Measurements from ENCODE around the gene VAC14. TPM values are rescaled to one million over a fixed set of nuclear protein-coding genes. Genes with fewer than 3 reads are reported as not detected.

The VAC14 gene
- total RNA-seq, 1 donor from 2014 or later = 52.2 TPM

DNA sequence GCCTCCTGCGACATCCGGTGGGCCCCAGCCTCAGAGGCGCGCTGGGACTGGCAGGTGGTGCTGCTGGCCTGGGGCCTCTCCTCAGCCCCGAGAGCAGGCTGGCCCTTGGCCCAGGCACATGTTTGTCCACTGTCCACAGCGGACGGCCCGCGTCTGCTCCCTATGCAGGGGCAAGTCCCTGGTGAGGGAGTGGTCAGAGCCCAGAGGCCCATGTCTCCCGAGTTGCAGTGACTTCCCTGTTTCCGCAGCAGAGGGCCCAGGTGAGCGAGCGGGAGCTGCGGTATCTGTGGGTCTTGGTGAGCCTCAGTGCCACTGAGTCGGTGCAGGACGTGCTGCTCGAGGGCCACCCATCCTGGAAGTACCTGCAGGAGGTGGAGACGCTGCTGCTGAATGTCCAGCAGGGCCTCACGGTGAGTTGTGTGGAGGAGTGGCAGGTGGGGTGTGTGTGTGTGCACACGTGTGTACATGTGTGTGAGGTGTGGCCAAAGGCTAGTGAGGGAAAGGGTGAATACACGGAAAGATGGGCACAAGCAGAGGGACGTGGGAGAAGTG is 144.2 kb downstream of the VAC14 start:
- DNase-seq (no peak), ATAC-seq (peak; percentile 10)
- Histone ChIP-seq H3K4me1 (peaks cover 7% of the 10 kb centered on the region), H3K27ac (no peak overlapping the region), H3K36me3 (no peaks in the 10 kb centered on the region), H3K9me3 (no peaks in the 10 kb centered on the region), H3K4me3 (no peak overlapping the region), H3K27me3 (no peaks in the 10 kb centered on the region)
- intact Hi-C loops (cut with DNase I) = loop anchor here (10.0 kb wide), 1 partner anchor 122 kb away; no protein-coding TSS in a partner anchor
- TF ChIP-seq, protein P1, sequence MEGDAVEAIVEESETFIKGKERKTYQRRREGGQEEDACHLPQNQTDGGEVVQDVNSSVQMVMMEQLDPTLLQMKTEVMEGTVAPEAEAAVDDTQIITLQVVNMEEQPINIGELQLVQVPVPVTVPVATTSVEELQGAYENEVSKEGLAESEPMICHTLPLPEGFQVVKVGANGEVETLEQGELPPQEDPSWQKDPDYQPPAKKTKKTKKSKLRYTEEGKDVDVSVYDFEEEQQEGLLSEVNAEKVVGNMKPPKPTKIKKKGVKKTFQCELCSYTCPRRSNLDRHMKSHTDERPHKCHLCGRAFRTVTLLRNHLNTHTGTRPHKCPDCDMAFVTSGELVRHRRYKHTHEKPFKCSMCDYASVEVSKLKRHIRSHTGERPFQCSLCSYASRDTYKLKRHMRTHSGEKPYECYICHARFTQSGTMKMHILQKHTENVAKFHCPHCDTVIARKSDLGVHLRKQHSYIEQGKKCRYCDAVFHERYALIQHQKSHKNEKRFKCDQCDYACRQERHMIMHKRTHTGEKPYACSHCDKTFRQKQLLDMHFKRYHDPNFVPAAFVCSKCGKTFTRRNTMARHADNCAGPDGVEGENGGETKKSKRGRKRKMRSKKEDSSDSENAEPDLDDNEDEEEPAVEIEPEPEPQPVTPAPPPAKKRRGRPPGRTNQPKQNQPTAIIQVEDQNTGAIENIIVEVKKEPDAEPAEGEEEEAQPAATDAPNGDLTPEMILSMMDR (IDR thresholded peaks at IDR 0.05) = peak; percentile 9

DNA sequence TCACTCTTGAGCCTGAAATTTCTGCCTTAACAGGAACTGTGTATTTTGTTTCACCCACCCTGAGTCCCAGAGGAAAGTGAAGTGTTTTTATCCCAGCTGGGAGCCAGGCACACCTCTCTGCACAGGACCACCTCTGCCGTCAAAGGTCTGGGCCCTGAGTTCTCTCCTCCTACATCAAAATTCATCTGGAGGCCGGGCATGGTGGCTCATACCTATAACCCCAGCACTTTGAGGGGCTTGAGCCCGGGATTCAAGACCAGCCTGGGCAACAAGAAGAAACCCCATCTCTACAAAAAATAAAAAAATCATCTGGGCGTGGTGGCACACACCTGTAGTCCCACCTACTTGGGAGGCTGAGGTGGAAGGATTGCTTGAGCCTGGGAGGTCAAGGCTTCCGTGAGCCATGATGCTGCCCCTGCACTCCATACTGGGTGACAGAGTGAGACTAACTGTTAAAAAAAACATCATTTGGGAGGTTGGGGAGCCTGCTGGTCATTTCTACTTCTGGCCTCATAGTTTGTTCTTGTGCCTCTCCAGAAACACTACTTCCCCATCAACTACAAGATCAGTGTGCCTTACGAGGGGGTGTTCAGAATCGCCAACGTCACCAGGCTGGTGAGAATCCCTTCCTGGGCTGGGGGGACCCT is 144.8 kb downstream of the VAC14 start:
- H3K36me3 ChIP-seq = no peaks in the 10 kb centered on the region
- no peak overlapping the region for H3K27ac ChIP-seq
- no peak for ATAC-seq
- intact Hi-C loops (cut with DNase I) = loop anchor here (10.0 kb wide), 1 partner anchor 121 kb away; no protein-coding TSS in a partner anchor
- peak; percentile 44 for DNase-seq
- peaks cover 7% of the 10 kb centered on the region for H3K4me1 ChIP-seq
- H3K27me3 ChIP-seq = no peaks in the 10 kb centered on the region
- no peak overlapping the region for H3K4me3 ChIP-seq
- TF ChIP-seq, protein P1 (IDR thresholded peaks at IDR 0.05) = no peak
- no peaks in the 10 kb centered on the region for H3K9me3 ChIP-seq

DNA sequence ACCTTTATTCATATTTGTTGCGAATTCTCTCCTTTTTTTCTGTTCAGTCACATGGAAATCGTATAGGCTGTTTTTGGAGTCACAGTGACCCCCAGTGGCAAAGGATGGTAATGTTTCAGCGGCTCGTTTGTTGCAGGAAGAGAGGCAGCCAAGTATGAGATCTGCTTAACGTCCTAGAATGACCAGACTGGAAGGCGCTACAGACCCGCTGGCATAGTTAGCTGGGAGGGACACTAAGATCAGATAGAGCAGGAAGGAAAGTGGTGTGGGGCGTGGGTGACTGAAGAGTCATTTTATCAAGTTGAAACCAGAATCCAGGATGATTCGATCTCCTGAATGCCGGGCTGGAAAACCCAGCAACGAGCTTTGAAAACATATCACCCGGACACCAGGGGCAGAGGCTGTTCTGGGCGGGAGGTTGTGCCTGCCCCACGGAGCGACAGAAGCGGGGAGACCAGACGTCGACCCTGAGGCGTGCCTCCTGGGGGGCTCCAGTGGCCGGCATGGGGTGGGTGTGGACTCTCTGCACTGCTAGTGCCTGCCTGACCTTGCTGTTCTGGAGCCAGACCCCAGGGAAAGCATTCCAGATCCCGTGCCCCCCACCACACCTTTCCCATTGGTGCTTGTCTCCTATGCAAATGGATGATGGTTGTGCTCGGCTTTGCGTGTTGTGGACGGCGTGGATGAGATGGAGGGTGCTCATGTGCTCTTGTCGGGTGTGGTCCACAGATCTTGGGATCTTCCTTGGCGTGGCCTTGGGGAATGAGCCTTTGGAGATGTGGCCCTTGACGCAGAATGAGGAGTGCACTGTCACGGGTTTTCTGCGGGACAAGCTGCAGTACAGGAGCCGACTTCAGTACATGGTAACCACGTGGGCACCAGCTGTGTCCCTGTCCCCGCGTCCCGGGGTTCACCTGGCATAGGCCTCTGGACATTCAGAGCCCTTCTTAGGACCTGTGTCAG is 146.9 kb downstream of the VAC14 start:
- peak; percentile 67 for DNase-seq
- H3K27ac ChIP-seq = peak overlapping the region; percentile 51
- H3K27me3 ChIP-seq = no peaks in the 10 kb centered on the region
- no peaks in the 10 kb centered on the region for H3K36me3 ChIP-seq
- peaks cover 7% of the 10 kb centered on the region for H3K4me1 ChIP-seq
- intact Hi-C loops (cut with DNase I) = loop anchor here (10.0 kb wide), 1 partner anchor 119 kb away; no protein-coding TSS in a partner anchor
- H3K4me3 ChIP-seq = peak overlapping the region; percentile 27
- no peaks in the 10 kb centered on the region for H3K9me3 ChIP-seq
- TF ChIP-seq, protein P1 (IDR thresholded peaks at IDR 0.05) = peak; percentile 90
- peak; percentile 92 for ATAC-seq

DNA sequence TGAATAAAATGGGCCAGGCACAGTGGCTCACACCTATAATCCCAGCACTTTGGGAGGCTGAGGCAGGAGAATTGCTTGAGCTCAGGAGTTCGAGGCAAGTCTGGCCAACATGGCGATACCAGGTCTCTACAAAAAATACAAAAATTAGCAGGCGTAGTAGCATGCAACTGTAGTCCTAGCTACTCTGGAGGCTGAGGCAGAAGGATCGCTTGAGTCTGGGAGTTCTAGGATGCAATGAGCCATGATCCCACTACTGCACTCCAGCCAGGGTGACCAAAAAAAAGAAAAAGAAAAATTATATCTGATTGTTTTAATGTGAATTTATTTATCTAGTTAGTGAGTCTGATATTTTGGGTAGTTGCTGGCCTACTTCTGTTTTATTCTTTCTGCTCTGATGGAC is 147.6 kb downstream of the VAC14 start:
- peak; percentile 3 for DNase-seq
- H3K27ac ChIP-seq = no peak overlapping the region
- ATAC-seq = no peak

DNA sequence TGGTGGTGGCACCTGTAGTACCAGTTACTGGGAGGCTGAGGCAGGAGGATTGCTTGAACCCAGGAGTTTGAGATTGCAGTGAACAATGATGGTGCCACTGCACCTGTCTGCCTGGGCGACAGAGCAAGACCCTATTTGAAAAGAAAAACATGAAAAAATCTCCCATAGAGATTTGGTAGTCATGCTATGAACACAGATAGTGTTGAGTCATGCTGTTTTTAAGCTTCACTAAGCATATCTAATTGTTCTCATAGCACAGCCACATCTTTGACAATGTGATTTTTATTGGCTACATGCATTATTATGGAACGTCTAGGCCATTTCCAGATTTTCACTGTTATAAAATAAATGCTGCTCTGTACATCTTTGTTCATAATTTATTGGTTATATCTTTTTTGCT is 148.6 kb downstream of the VAC14 start:
- H3K4me1 ChIP-seq = peaks cover 7% of the 10 kb centered on the region
- H3K27me3 ChIP-seq = no peaks in the 10 kb centered on the region
- H3K27ac ChIP-seq = no peak overlapping the region
- intact Hi-C loops (cut with DNase I) = loop anchor here (10.0 kb wide), 1 partner anchor 118 kb away; no protein-coding TSS in a partner anchor
- TF ChIP-seq, protein P1 (IDR thresholded peaks at IDR 0.05) = no peak
- ATAC-seq (no peak), DNase-seq (no peak)
- H3K9me3 ChIP-seq = no peaks in the 10 kb centered on the region
- no peak overlapping the region for H3K4me3 ChIP-seq
- no peaks in the 10 kb centered on the region for H3K36me3 ChIP-seq

More for the DNA sequence above, 147.6 kb downstream of the VAC14 start:
- H3K4me1 ChIP-seq = peaks cover 7% of the 10 kb centered on the region
- intact Hi-C loops (cut with DNase I) = loop anchor here (10.0 kb wide), 1 partner anchor 119 kb away; no protein-coding TSS in a partner anchor
- H3K27me3 ChIP-seq = no peaks in the 10 kb centered on the region
- TF ChIP-seq, protein P1 (IDR thresholded peaks at IDR 0.05) = no peak
- no peaks in the 10 kb centered on the region for H3K36me3 ChIP-seq
- no peaks in the 10 kb centered on the region for H3K9me3 ChIP-seq
- no peak overlapping the region for H3K4me3 ChIP-seq

Measured in upper lobe of right lung (tissue), 1 donor.